ENCODE data around the gene GOPC. TPM values are rescaled to one million over a fixed set of nuclear protein-coding genes. Genes with fewer than 3 reads are reported as not detected.

Gene GOPC
- total and polyA plus RNA-seq, 2 of the 4 experiments (the other 2 are of a cell fraction), result 23.4 to 23.8 TPM

GRCh38 chr6:117546674-117547073, 55.6 kb downstream of the GOPC start:
- Histone ChIP-seq H2BK120ac (ENCODE audit: low read depth, low read length) (no peak overlapping the region), H2BK20ac (ENCODE audit: low read depth, low read length) (no peak overlapping the region), H3K18ac (ENCODE audit: low read depth, low read length) (no peak overlapping the region), H2AK9ac (replicated peaks; ENCODE audit: low read depth, low read length, poor library complexity) (peak overlapping the region; percentile 31), H3K9me3 (ENCODE audit: control insufficient read depth, insufficient read depth, low read length) (no peaks in the 10 kb centered on the region), H2BK15ac (ENCODE audit: low read depth, low read length) (0 out of 3 replicates have a peak overlapping the region, but pooled peaks have one; percentile 59), H3K14ac (replicated peaks; ENCODE audit: low read depth, low read length) (no peak overlapping the region), H3K4me3 (ENCODE audit: insufficient read depth, low read depth, low read length) (no peak overlapping the region), H2AK5ac (ENCODE audit: low read depth, low read length) (0 out of 2 replicates have a peak overlapping the region, but pooled peaks have one; percentile 54), H3K56ac (ENCODE audit: extremely low read depth, insufficient read depth, low read length) (no peak overlapping the region), H3K9ac (ENCODE audit: low read depth, low read length) (no peak overlapping the region), H4K5ac (ENCODE audit: low read depth, low read length) (no peak overlapping the region), H3K27me3 (ENCODE audit: control insufficient read depth, insufficient read depth, low read length) (no peaks in the 10 kb centered on the region), H3K27ac (ENCODE audit: insufficient read depth, low read length) (no peak overlapping the region), H3K36me3 (ENCODE audit: control insufficient read depth, insufficient read depth, low read length) (peaks cover 22% of the 10 kb centered on the region), H3K4me2 (ENCODE audit: low read depth, low read length) (no peak overlapping the region), H3K9me1 (ENCODE audit: insufficient read depth, low read length) (peaks cover 13% of the 10 kb centered on the region), H2BK5ac (ENCODE audit: low read depth, low read length, poor library complexity, severe bottlenecking) (no peak overlapping the region), H3K23ac (ENCODE audit: low read depth, low read length) (no peak overlapping the region), H4K91ac (ENCODE audit: insufficient read depth, low read depth, low read length) (peak overlapping the region; percentile 41; the same call in 1 of the 2 replicates), H3K79me1 (ENCODE audit: low read depth in 1 of 2, low read length in 2 of 2) (peaks cover 0 to 39% of the 10 kb centered on the region in 2 experiments; a peak in 2 of 4 replicates), H2AFZ (replicated peaks; ENCODE audit: low read length, poor library complexity) (peak overlapping the region; percentile 5), H3K4ac (ENCODE audit: low read depth, low read length) (peak overlapping the region; percentile 31), H3K4me1 (ENCODE audit: control insufficient read depth, insufficient read depth, low read length) (peaks cover 22% of the 10 kb centered on the region), H4K8ac (ENCODE audit: low read depth in 2 of 2, low read length in 2 of 2) (peak overlapping the region; percentile 4 to 36; a peak in 2 of 4 replicates), H4K20me1 (ENCODE audit: insufficient read depth, low read length) (peaks cover 4% of the 10 kb centered on the region; the same call in 1 of the 2 replicates)
- in situ Hi-C loops (cut with MboI; ENCODE audit: low sequenced_read_pairs) (no loop called here), dilution Hi-C loops (cut with HindIII; ENCODE audit: low sequenced_read_pairs, unreplicated experiment) (no loop called here), intact Hi-C loops (cut with micrococcal nuclease) (no loop called here)
- WGBS, 2 experiments (ENCODE audit: extremely low coverage in 2 of 2, insufficient read length in 1 of 2), result 96% methylated on average over 5 of the region's 5 CpGs; no CpG with 5 or more reads in 1 of the 2 experiments
- TF ChIP-seq CHD1 (IDR thresholded peaks at IDR 0.05; ENCODE audit: low read depth, low read length) (no peak), BHLHE40 (IDR thresholded peaks at IDR 0.05; ENCODE audit: low read depth, low read length) (no peak), MAFK (IDR thresholded peaks at IDR 0.05; ENCODE audit: low read depth, low read length) (no peak), MAZ (IDR thresholded peaks at IDR 0.05; ENCODE audit: borderline replicate concordance, low read depth, low read length) (no peak), SMC3 (IDR thresholded peaks at IDR 0.05; ENCODE audit: low read depth, low read length) (no peak), CTCF (conservative IDR thresholded peaks at IDR 0.05; ENCODE audit: low read depth, low read length) (no peak), ELK1 (IDR thresholded peaks at IDR 0.05; ENCODE audit: borderline replicate concordance, low read depth, low read length) (no peak), POLR2A (IDR thresholded peaks at IDR 0.05; ENCODE audit: low read depth, low read length) (no peak), CEBPB (IDR thresholded peaks at IDR 0.05; ENCODE audit: low read depth, low read length) (no peak), FOS (IDR thresholded peaks at IDR 0.05; ENCODE audit: low read depth, low read length) (no peak), RFX5 (IDR thresholded peaks at IDR 0.05; ENCODE audit: low read depth, low read length) (no peak), RCOR1 (IDR thresholded peaks at IDR 0.05; ENCODE audit: insufficient replicate concordance, low read length) (no peak), RAD21 (IDR thresholded peaks at IDR 0.05; ENCODE audit: low read length) (no peak), MXI1 (IDR thresholded peaks at IDR 0.05; ENCODE audit: borderline replicate concordance, low read depth, low read length) (no peak)
- DNase-seq (no peak), ATAC-seq (ENCODE audit: low read depth) (no peak)
- ChIA-PET POLR2A (ENCODE audit: unreplicated experiment) (no interaction called here), CTCF (interaction anchor here (0.6 kb wide), 1 partner anchor 23 kb away, joined by 3 read pairs; no protein-coding TSS in a partner anchor)
- BruUV-seq (replicated peaks), result no TSS peak
